Measurements from ENCODE around the gene NOL9.

Gene NOL9

DNA sequence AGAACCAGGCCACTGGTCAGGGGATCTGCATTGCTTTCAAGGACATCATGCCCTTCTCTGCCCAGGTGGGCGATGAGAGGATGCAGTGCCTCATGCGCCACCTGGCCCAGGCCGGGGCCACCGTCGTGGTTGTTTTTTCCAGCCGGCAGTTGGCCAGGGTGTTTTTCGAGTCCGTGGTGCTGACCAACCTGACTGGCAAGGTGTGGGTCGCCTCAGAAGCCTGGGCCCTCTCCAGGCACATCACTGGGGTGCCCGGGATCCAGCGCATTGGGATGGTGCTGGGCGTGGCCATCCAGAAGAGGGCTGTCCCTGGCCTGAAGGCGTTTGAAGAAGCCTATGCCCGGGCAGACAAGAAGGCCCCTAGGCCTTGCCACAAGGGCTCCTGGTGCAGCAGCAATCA lies 20.5 kb upstream of the NOL9 start:
- H3K18ac ChIP-seq (ENCODE audit: low read depth in 1 of 2, low read length in 2 of 2): no peak overlapping the region
- no peak for DNase-seq
- no peak overlapping the region for H3K14ac ChIP-seq (ENCODE audit: low read length in 2 of 2)
- H3K79me1 ChIP-seq (replicated peaks; ENCODE audit: low read length, poor library complexity, severe bottlenecking): no peaks in the 10 kb centered on the region
- H3K4me3 ChIP-seq (ENCODE audit: insufficient read depth in 1 of 2, low read depth in 1 of 2, low read length in 2 of 2): no peak overlapping the region
- H3K9ac ChIP-seq (ENCODE audit: low read length): no peak overlapping the region
- H2AFZ ChIP-seq (ENCODE audit: low read depth, low read length): no peak overlapping the region
- H3K4me2 ChIP-seq (ENCODE audit: low read length, poor library complexity, severe bottlenecking): no peak overlapping the region
- H2BK5ac ChIP-seq (ENCODE audit: low read depth, low read length, poor library complexity, severe bottlenecking): no peak overlapping the region
- no peak overlapping the region for H2BK120ac ChIP-seq (ENCODE audit: low read depth, low read length)
- peaks cover 16% of the 10 kb centered on the region in 2 experiments for H3K27me3 ChIP-seq (ENCODE audit: control insufficient read depth in 1 of 2, insufficient read depth in 1 of 2, low read length in 2 of 2)
- no peak overlapping the region for H4K8ac ChIP-seq (ENCODE audit: low read length)
- H3K36me3 ChIP-seq (ENCODE audit: control insufficient read depth in 1 of 2, insufficient read depth in 2 of 2, low read depth in 1 of 2, low read length in 2 of 2): no peaks in the 10 kb centered on the region
- H3K9me3 ChIP-seq (ENCODE audit: control insufficient read depth, low read length): no peaks in the 10 kb centered on the region
- no peak overlapping the region for H3K27ac ChIP-seq (ENCODE audit: low read length, poor library complexity, severe bottlenecking)
- no peak overlapping the region for H2BK15ac ChIP-seq (ENCODE audit: low read depth, poor library complexity, severe bottlenecking)
- no peak overlapping the region for H3K4ac ChIP-seq (ENCODE audit: low read depth in 1 of 2, low read length in 2 of 2)
- peaks cover 9% of the 10 kb centered on the region for H3K4me1 ChIP-seq (ENCODE audit: control insufficient read depth, insufficient read depth, low read depth, low read length)
- H2BK12ac ChIP-seq (ENCODE audit: low read length in 2 of 2): no peak overlapping the region
- H2AK5ac ChIP-seq (ENCODE audit: low read length, severe bottlenecking): no peak overlapping the region
- 87% methylated on average over 14 of the region's 14 CpGs for WGBS
- no peak overlapping the region for H4K91ac ChIP-seq (ENCODE audit: low read length)
- no peak overlapping the region for H3K23ac ChIP-seq (ENCODE audit: low read length in 2 of 2)

DNA sequence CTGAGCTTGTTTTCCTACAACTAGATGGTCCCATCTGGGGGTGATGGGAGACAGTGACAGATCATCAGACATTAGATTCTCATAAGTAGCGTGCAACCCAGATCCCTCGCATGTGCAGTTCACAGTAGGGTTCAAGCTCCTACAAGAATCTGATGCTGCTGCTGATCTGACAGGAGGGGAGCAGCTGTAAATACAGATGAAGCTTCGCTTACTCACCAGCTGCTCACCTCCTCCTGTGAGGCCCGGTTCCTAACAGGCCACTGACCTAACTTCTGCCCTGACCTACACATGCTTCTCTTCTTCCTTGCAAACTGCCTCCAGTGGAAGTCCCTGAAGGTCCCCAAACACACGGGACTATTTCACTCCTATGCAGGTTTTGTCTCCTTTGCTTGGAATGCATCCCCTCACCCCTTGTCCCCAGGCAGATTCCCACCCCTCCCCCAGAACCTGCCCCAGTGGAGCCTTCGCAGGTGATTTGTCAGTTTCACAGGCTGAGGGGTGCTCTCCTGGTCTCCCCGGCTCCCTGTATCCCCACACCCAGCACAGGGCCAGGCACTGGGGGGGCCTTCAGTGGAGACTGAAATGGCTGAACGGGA lies 19.8 kb upstream of the NOL9 start:
- 86% methylated on average over 8 of the region's 8 CpGs for WGBS
- no peak overlapping the region for H3K4me3 ChIP-seq (ENCODE audit: insufficient read depth in 1 of 2, low read depth in 1 of 2, low read length in 2 of 2)

DNA sequence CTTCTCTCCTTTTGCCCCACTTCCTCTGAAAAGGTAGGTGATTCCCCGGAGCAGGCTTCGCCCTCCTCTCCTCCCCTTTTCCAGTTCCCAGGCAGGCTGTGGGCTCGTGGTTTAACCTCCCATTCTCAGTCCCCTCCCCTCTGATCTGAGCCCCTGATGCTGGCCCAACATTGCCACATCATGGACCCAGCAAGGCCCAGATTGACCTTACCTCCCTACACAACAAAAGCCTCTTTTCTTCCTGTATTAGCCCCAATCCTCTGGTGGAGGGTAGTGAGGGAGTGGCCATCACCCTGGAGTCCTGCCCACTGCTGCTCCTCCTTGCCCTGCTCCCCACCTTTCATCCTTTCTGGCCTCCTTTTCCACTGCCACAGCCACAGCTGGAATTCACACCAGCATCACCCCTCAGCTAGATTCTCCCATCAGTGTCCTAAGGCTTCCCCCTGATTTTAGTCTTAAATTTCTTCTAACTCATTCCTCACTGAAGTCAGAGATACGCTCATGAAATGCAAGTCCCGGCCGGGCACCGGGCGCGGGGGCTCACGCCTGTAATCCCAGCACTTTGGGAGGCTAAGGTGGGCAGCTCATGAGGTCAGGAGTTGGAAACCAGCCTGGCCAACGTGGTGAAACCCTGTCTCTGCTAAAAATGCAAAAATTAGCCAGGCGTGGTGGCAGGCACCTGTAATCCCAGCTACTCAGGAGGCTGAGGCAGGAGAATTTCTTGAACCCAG lies 18.5 kb upstream of the NOL9 start:
- Histone ChIP-seq H3K4me1 (ENCODE audit: control insufficient read depth, insufficient read depth, low read depth, low read length) (peaks cover 3% of the 10 kb centered on the region), H2BK15ac (ENCODE audit: low read depth, poor library complexity, severe bottlenecking) (no peak overlapping the region), H3K4me3 (ENCODE audit: insufficient read depth in 1 of 2, low read depth in 1 of 2, low read length in 2 of 2) (no peak overlapping the region), H3K36me3 (ENCODE audit: control insufficient read depth in 1 of 2, insufficient read depth in 2 of 2, low read depth in 1 of 2, low read length in 2 of 2) (no peaks in the 10 kb centered on the region), H2BK120ac (ENCODE audit: low read depth, low read length) (no peak overlapping the region), H3K18ac (ENCODE audit: low read depth in 1 of 2, low read length in 2 of 2) (no peak overlapping the region), H3K27ac (ENCODE audit: low read length, poor library complexity, severe bottlenecking) (no peak overlapping the region), H2BK12ac (ENCODE audit: low read length in 2 of 2) (no peak overlapping the region), H3K23ac (ENCODE audit: low read length in 2 of 2) (no peak overlapping the region), H4K91ac (ENCODE audit: low read length) (no peak overlapping the region), H2AK5ac (ENCODE audit: low read length, severe bottlenecking) (no peak overlapping the region), H3K9me3 (ENCODE audit: control insufficient read depth, low read length) (no peaks in the 10 kb centered on the region), H3K4ac (ENCODE audit: low read depth in 1 of 2, low read length in 2 of 2) (no peak overlapping the region), H2BK5ac (ENCODE audit: low read depth, low read length, poor library complexity, severe bottlenecking) (no peak overlapping the region), H3K14ac (ENCODE audit: low read length in 2 of 2) (no peak overlapping the region), H4K8ac (ENCODE audit: low read length) (no peak overlapping the region), H3K4me2 (ENCODE audit: low read length, poor library complexity, severe bottlenecking) (no peak overlapping the region), H2AFZ (ENCODE audit: low read depth, low read length) (no peak overlapping the region), H3K79me1 (replicated peaks; ENCODE audit: low read length, poor library complexity, severe bottlenecking) (no peaks in the 10 kb centered on the region), H3K9ac (ENCODE audit: low read length) (no peak overlapping the region), H3K27me3 (ENCODE audit: control insufficient read depth in 1 of 2, insufficient read depth in 1 of 2, low read length in 2 of 2) (peaks cover 28% of the 10 kb centered on the region in 2 experiments)
- no peak for DNase-seq
- 74% methylated on average over 12 of the region's 12 CpGs for whole genome bisulfite sequencing

More for the DNA sequence above, 19.8 kb upstream of the NOL9 start:
- Histone ChIP-seq H3K9ac (ENCODE audit: low read length) (no peak overlapping the region), H2BK120ac (ENCODE audit: low read depth, low read length) (no peak overlapping the region), H4K8ac (ENCODE audit: low read length) (no peak overlapping the region), H2BK15ac (ENCODE audit: low read depth, poor library complexity, severe bottlenecking) (no peak overlapping the region), H4K91ac (ENCODE audit: low read length) (no peak overlapping the region), H2BK12ac (ENCODE audit: low read length in 2 of 2) (no peak overlapping the region), H2BK5ac (ENCODE audit: low read depth, low read length, poor library complexity, severe bottlenecking) (no peak overlapping the region), H2AK5ac (ENCODE audit: low read length, severe bottlenecking) (no peak overlapping the region), H3K27ac (ENCODE audit: low read length, poor library complexity, severe bottlenecking) (no peak overlapping the region), H3K36me3 (ENCODE audit: control insufficient read depth in 1 of 2, insufficient read depth in 2 of 2, low read depth in 1 of 2, low read length in 2 of 2) (no peaks in the 10 kb centered on the region), H3K9me3 (ENCODE audit: control insufficient read depth, low read length) (no peaks in the 10 kb centered on the region), H3K14ac (ENCODE audit: low read length in 2 of 2) (no peak overlapping the region), H3K79me1 (replicated peaks; ENCODE audit: low read length, poor library complexity, severe bottlenecking) (no peaks in the 10 kb centered on the region), H3K4me1 (ENCODE audit: control insufficient read depth, insufficient read depth, low read depth, low read length) (peaks cover 4% of the 10 kb centered on the region), H3K18ac (ENCODE audit: low read depth in 1 of 2, low read length in 2 of 2) (no peak overlapping the region), H2AFZ (ENCODE audit: low read depth, low read length) (no peak overlapping the region), H3K23ac (ENCODE audit: low read length in 2 of 2) (no peak overlapping the region), H3K4me2 (ENCODE audit: low read length, poor library complexity, severe bottlenecking) (no peak overlapping the region), H3K4ac (ENCODE audit: low read depth in 1 of 2, low read length in 2 of 2) (no peak overlapping the region), H3K27me3 (ENCODE audit: control insufficient read depth in 1 of 2, insufficient read depth in 1 of 2, low read length in 2 of 2) (peaks cover 20 to 23% of the 10 kb centered on the region in 2 experiments)
- DNase-seq: no peak

DNA sequence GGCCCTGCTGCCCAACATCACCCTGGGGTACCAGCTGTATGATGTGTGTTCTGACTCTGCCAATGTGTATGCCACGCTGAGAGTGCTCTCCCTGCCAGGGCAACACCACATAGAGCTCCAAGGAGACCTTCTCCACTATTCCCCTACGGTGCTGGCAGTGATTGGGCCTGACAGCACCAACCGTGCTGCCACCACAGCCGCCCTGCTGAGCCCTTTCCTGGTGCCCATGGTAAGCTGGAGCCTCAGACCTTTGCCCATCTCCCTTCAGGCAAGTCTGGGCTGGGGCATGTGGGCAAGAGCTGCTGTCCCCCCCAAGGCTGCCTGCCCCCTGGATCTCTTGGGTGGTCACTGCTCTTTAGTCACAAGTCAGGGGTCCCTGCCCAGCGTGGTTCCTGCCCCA lies 16.7 kb upstream of the NOL9 start:
- H3K27ac ChIP-seq (ENCODE audit: low read length, poor library complexity, severe bottlenecking): no peak overlapping the region
- H3K79me1 ChIP-seq (replicated peaks; ENCODE audit: low read length, poor library complexity, severe bottlenecking): no peaks in the 10 kb centered on the region
- no peak overlapping the region for H3K4ac ChIP-seq (ENCODE audit: low read depth in 1 of 2, low read length in 2 of 2)
- H2BK120ac ChIP-seq (ENCODE audit: low read depth, low read length): no peak overlapping the region
- no peaks in the 10 kb centered on the region for H3K36me3 ChIP-seq (ENCODE audit: control insufficient read depth in 1 of 2, insufficient read depth in 2 of 2, low read depth in 1 of 2, low read length in 2 of 2)
- peak overlapping the region in 1 of 2 experiments; percentile 28 for H3K14ac ChIP-seq (ENCODE audit: low read length in 2 of 2)
- H2BK5ac ChIP-seq (ENCODE audit: low read depth, low read length, poor library complexity, severe bottlenecking): no peak overlapping the region
- no peak overlapping the region for H2BK15ac ChIP-seq (ENCODE audit: low read depth, poor library complexity, severe bottlenecking)
- peaks cover 3% of the 10 kb centered on the region for H3K4me1 ChIP-seq (ENCODE audit: control insufficient read depth, insufficient read depth, low read depth, low read length)
- no peak overlapping the region for H4K8ac ChIP-seq (ENCODE audit: low read length)
- H3K9ac ChIP-seq (ENCODE audit: low read length): no peak overlapping the region
- no peak overlapping the region for H3K4me2 ChIP-seq (ENCODE audit: low read length, poor library complexity, severe bottlenecking)
- no peak for DNase-seq
- H2AK5ac ChIP-seq (ENCODE audit: low read length, severe bottlenecking): no peak overlapping the region
- no peak overlapping the region for H3K4me3 ChIP-seq (ENCODE audit: insufficient read depth in 1 of 2, low read depth in 1 of 2, low read length in 2 of 2)
- no peak overlapping the region for H4K91ac ChIP-seq (ENCODE audit: low read length)
- H3K18ac ChIP-seq (ENCODE audit: low read depth in 1 of 2, low read length in 2 of 2): no peak overlapping the region
- 61% methylated on average over 5 of the region's 5 CpGs for WGBS
- H3K27me3 ChIP-seq (ENCODE audit: control insufficient read depth in 1 of 2, insufficient read depth in 1 of 2, low read length in 2 of 2): peaks cover 30 to 32% of the 10 kb centered on the region in 2 experiments
- H3K23ac ChIP-seq (ENCODE audit: low read length in 2 of 2): peak overlapping the region in 1 of 2 experiments; percentile 1
- H3K9me3 ChIP-seq (ENCODE audit: control insufficient read depth, low read length): no peaks in the 10 kb centered on the region
- peak overlapping the region in 1 of 2 experiments; percentile 8 for H2BK12ac ChIP-seq (ENCODE audit: low read length in 2 of 2)
- H2AFZ ChIP-seq (ENCODE audit: low read depth, low read length): no peak overlapping the region
